HG03342 (cell line): ENCODE data around the gene NOXO1.
A peak's percentile ranks its signal among the peaks of the same experiment; 100 is the strongest.

Source experiments
- ATAC-seq: cut with Tn5 transposase; IDR thresholded peaks from one replicate; pipeline ENCODE4 v1.9.1; 2021; ENCODE audit warnings: mild to moderate bottlenecking, moderate library complexity; ENCODE audit not compliant: unreplicated experiment

Gene NOXO1, protein sequence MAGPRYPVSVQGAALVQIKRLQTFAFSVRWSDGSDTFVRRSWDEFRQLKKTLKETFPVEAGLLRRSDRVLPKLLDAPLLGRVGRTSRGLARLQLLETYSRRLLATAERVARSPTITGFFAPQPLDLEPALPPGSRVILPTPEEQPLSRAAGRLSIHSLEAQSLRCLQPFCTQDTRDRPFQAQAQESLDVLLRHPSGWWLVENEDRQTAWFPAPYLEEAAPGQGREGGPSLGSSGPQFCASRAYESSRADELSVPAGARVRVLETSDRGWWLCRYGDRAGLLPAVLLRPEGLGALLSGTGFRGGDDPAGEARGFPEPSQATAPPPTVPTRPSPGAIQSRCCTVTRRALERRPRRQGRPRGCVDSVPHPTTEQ

DNA sequence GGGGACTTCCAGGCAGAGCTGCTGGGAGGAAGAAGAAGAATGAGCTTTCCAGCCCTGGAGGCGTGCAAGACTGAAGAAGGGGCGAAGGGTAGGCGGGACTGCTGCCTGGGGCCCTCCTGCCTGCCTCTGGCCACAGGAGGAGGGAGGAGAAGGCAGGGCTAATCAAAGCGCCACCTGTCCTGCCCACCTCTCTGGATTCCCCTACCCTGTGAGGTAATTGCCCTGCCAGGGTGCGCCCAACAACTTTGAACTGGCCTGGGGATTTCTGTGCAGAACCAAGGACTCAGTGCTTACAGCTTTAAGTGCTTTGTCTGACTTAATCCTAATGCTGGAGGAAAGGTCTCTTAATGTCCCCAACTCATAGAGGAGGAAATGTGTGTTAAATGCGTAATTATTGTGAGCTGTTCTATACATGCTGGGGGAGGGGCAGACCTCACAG is at the start of gene NOXO1:
Gene NOXO1 (minus strand): TSS at position 72 of the 439 bp plus-strand sequence. CDS start 290 bp downstream, outside the sequence.
- no peak for ATAC-seq

DNA sequence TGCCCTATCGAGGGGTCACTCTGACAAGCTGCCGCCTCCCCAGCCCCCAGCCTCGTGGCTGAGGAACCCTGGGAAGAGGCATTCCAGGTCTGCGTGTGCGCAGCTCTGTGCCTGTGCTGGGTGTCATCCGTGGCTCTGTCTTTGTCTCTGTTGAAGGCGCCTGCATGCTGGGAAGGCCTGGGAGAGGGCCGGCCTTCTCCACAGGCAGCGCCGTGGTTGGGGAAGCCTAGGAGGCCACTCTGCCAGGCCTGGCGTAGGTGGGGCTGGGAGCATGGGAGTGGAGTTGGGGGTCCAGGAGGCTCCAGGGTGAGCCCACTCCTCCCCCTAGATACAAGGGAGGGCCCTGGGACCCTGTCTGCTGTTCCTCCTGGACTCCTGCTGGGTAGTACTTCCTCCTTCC is 48.8 kb upstream of the NOXO1 start:
- ATAC-seq = no peak

DNA sequence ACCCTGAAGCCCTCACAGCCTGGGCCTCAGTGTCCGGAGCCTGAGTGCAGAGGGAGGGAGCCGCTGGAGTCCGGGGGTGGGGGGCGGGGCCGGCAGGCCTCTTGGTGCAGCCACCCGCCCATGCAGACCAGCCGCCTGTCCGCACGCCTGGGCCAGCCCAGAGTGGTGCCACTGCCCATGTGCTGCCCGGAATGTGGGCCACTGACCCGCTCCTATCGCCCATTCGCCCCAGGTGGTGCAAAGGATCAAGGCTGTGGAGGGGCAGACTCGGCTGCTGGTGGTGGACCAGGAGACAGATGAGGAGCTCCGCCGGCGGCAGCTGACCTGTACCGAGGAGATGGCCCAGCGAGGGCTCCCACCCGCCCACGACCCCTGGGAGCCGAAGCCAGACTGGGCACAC is 48.1 kb upstream of the NOXO1 start:
- ATAC-seq = no peak

DNA sequence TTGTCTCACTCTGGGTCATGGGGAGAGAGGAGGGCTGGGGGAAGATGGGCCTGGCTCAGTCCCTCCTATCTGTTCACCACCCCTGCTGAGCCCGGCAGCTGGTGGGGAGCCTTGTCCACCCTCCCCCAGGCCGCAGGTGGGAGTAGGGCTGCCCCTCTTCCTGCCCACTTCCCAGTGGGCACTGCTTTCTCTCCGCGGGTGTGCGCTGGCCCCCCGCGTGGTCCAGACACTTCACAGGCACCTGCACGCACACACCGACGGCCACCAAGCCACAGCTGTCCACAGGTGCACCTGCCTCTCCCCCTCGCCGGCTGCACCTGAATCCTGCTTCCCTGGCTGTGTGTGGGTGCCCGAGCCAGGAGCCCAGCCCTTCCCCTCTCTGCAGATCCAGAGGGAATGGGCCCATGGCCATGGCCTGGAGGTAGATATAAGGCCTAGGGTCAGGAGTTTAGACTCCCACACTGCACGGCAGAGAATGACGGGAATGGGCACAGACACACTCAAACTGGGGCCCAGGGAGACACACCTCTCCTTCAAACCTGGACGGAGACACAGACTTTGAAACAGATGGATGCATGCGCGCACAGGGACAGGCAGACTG is 47.5 kb upstream of the NOXO1 start:
- ATAC-seq = no peak

DNA sequence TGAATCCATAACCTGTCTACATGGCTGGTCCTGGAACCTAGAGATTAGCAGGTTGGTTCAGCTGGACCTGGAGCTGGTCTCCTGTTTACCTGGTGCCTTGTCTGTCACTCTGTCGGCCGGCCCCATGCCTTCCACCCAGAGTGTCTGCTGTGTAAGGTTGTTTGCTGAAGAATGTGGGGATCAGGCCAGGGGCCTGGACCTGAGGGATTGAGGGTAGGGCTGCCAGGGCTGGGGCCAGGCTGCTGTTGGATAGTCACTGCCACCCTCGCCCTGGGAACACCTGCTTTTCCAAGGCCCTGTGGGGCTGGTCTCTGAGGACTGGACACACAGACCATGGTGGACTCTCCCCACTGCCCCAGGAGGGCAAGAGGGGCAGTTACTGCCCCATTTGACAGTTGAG is 46.9 kb upstream of the NOXO1 start:
- ATAC-seq = no peak

DNA sequence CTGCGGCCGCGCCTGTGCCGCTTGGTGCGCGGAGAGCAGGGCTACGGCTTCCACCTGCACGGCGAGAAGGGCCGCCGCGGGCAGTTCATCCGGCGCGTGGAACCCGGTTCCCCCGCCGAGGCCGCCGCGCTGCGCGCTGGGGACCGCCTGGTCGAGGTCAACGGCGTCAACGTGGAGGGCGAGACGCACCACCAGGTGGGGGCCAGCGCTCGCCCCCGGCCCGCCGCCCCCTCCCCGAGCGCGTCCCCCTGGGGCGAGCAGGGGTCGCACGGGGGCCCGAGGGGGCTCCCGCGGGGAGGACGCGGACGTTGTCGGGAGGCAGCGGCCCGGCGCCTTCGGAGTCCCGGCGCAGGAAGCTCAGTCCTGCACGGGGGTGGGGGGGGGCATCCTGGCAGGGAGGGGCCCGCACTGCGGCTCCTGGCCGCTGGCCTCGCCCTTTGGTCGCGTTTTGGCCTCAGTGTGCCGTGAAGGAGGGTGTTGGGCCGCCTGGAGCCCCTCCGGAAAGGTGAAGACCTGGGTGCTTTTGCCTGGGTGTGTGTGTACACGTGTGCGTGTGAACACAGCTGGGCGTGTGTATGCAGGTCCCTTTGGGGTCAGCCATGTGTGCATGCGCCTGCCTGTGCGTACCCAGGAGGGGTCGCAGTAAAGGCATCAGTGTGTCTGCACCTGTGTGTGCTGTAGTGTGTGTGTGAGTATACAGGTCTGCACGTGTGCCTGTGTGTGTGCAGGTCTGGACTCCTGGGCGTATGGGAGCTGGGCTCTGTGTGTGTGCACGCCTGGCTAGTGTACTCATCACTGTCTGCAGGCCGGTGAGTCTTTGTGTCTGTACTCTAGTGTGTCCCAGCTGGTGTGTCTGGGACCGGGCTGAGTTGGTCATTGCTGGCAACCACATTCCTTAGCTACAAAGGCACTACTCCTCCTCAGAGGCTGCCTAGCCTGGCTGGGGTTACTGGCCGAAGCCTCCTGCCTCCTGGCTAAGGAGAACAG is 46.0 kb upstream of the NOXO1 start:
- no peak for ATAC-seq

DNA sequence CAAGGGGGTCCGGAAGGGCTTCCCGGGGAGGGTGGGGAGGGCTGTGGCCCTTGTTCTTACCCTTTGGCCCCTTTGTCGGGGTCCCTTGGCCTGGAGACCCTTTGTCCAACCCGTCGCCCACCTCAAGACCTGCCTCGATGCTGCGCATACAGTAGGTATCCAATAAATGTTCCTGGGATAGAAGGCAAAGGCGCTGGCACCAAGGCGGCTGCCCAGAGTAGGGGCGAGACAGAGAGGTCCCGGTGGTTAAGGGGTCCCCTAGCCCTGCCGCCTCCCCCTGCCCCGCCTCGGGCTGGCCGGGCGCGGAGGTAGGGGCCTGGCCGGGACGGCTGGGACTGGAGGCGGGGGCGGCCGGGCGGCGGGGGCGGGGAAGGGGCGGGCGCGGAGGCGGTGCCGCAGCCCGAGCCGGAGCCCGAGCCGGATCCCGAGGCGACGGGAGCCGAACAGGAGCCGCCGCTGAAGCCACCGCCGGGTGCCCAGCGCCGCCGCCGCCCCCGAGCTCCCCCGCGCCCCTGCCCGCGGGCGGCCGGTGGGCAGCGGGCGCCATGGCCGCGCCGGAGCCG is 45.3 kb upstream of the NOXO1 start, which contains the start of gene NHERF2:
Gene NHERF2 (plus strand): TSS at position 442 of the 563 bp plus-strand sequence. CDS start 104 bp downstream, at position 546.
- ATAC-seq = no peak

DNA sequence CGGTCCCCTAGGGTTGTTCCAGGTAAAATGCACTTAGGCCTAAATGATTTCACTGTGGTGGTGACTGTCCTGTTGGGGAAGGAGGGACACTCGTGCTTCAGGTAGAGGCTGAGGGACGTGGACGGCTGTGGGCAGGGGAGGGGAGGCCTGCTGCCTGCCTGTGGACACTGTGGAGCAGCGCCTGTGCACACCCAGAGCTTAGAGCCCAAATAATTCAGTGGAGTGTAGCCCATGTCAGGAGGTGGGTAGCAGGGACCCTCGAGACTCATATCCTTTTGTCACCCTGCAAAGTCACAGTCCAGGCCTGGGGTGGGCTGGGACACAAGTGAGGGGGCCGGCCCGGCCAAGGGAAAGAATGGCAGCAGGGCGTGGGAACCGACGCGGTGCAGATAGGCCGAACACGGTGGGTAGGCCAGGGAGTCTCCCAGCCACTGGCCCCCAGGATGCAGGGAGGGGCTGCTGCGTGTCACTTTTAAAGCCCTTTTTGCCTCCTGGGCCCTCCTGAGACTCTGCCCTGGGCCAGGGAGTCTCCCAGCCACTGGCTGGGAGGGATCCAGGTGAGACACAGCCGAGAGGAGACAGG is 44.7 kb upstream of the NOXO1 start:
- no peak for ATAC-seq

DNA sequence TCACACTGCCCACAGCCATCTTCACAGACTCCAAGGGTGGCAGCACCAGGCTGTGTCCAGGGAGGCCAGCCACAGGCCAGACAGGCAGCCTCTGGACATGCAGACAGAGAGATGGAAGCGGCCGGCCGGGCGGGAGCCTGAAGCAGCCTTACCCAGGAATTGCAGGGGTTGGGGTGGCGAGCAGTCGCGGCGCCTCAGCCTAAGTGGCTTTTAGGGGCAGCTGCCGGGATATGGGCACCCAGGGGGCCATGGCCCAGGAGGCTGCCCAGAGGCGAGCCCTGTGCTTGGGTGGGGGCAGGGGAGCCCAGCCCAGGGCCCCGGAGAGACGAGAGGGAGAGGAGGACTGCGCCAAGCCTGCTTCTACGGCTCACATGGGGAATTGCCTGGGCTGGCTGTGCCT is 44.0 kb upstream of the NOXO1 start:
- ATAC-seq = no peak

DNA sequence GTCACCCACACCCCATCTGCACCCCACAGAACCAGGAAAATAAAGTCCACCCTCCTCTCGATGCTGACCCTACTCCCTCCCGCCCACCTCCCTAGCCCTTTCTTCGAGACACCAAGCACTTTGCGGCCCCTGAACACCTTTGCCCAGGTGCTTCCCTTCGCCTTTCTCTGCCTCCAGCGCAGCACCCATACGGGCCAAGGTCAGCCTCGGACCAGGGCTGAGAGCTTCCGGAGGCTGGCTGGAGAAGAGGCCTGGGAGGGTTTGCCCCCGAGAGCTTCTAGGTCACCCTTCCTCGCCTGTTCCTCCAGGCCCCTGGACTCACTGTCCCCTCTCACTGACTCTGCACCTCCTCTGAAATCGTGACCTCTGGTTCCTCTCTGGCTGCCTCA is 42.8 kb upstream of the NOXO1 start:
- ATAC-seq = no peak

DNA sequence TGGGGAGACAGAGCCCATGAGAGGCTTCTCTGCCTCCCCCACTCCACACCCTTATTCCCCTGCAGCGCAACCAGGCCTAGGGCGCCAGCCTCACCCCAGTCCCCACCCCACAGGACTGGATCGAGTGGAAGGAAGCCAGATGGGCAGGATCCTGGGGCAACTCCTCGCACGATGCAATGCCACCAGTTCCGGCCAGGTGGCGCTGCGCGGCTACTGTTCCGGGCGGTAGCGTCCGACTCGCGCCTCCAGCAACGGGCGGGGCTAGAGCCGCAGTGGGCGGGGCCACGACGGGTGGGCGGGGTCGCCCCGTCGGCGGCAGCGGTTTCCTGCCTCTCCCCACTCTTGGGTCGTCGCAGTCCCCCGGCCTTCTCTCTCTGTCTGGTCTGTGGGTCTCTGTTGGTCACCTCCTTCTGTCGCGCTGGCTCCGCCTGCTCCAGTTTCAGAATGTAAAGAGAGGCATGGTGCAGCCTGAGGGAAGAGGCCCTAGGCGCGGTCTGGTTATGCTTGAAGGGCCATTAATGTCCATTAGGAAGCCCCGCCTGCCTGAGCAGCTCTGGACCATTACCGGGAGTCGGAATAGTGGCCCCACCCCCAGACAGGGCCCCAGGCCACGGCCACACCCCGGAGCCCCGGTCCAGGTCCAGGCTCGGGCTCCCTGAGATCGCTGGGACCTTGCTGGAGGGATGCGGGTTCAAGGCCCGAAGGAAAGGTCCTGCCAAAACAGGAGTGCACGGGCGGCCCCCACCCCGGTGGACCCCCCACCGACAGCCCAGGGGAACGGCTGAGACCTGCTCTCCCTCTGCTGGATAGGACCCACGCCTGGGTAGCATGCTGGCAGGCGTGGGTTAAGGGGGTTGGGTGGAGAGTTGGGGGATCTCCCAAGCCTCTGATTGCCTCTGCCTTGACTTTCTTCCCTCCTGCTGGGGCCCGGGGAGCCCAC is 42.1 kb upstream of the NOXO1 start:
- ATAC-seq = peak; percentile 72

DNA sequence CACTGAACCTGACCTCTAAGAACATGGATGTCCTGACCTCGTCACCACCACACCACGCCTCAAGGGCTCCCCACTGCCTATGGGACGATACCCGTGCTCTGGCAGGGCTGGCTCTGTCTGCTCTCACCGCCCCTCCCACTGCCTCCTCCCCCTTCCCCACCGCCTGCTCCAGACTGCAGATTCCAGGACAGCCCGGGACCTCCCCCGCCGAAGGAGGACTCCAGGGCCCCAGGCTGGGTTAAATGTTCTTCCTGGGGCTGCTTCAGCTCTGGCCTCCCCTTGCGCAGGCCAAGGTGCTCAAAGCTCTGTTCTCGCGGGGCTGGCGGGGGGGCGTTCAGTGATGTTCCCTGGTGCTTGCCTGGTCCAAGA is 41.4 kb upstream of the NOXO1 start:
- peak; percentile 17 for ATAC-seq

DNA sequence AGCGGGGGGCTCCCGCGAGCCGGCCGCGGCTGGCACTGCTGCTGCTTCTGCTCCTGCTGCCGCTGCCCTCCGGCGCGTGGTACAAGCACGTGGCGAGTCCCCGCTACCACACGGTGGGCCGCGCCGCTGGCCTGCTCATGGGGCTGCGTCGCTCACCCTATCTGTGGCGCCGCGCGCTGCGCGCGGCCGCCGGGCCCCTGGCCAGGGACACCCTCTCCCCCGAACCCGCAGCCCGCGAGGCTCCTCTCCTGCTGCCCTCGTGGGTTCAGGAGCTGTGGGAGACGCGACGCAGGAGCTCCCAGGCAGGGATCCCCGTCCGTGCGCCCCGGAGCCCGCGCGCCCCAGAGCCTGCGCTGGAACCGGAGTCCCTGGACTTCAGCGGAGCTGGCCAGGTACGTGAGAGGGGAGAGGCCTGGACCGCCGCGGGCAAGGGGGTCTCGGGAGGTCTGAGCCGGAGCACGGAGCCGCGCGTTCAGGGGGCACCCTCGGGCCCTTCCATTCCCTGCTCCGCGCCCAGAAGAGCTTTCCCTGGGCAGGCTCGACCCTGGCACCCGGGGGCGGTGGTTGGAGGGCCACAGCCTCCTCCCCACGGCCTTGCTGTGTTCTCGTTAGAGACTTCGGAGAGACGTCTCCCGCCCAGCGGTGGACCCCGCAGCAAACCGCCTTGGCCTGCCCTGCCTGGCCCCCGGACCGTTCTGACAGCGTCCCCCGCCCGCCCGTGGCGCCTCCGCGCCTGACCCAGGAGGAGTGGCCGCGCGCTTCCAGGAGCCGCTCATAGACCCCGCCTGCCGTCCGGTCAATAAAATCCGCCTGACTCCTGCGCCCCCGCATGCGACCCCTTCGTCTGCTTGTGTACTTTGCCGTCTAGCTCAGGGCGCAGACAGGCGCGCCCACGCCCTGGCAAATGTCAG is 38.9 kb upstream of the NOXO1 start:
- ATAC-seq = no peak

DNA sequence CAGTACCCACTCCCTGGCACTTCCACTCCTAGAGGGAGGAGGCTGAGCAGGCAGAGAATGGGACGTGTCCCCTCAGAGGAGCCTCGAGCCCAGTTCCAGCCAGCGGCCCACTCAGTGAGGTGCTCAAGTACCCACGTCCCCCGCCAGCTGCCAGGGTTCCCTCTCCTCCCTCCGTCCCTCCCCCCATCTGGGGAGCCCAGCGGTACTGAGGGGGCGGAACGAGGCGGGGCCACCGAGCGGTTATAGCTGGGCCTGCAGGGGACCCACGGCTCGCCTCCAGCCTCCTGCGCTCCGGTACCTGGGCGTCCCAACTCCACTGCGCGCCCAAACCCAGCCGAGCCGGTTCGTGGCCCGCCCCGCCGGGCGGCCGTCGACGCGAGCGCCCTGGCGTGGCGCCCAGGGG is 38.2 kb upstream of the NOXO1 start, which contains the start of gene NPW:
Gene NPW (plus strand): TSS at position 268 of the 403 bp plus-strand sequence.
- ATAC-seq = no peak

DNA sequence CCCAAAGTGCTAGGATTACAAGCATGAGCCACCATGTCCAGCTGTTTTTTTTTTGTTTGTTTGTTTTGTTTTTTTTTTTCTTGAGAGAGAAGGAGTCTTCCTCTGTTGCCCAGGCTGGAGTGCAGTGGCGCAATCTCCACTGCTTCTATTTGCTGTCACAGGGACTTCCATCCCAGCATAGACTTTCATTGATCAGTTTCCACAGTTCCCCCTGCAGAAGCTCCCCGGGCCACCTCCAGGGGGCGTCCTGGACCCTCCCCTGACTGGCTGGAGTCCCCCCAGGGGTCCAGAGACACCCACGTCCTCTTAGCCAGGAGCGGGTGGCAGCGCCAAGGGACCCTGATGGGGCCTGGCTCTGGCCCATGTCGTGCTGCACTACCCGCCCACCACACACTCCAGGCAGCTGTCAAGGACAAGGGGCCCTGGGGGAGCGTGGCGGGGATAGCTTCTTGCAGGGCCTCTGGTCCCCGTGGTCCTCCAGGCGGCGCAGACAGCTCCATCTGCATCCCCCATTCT is 35.2 kb upstream of the NOXO1 start:
- no peak for ATAC-seq

DNA sequence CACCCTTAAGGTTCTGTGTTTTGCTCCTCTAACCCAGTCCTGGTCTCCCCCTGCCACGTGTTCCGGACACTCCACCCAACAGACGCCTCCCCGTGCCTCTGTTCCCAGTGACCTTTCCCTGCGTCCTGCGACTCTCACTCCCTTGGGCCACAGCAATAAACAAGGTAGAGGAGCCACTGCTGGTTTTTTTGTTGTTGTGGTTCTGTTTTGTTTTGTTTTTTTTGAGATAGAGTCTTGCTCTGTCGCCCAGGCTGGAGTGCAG is 34.6 kb upstream of the NOXO1 start:
- no peak for ATAC-seq

DNA sequence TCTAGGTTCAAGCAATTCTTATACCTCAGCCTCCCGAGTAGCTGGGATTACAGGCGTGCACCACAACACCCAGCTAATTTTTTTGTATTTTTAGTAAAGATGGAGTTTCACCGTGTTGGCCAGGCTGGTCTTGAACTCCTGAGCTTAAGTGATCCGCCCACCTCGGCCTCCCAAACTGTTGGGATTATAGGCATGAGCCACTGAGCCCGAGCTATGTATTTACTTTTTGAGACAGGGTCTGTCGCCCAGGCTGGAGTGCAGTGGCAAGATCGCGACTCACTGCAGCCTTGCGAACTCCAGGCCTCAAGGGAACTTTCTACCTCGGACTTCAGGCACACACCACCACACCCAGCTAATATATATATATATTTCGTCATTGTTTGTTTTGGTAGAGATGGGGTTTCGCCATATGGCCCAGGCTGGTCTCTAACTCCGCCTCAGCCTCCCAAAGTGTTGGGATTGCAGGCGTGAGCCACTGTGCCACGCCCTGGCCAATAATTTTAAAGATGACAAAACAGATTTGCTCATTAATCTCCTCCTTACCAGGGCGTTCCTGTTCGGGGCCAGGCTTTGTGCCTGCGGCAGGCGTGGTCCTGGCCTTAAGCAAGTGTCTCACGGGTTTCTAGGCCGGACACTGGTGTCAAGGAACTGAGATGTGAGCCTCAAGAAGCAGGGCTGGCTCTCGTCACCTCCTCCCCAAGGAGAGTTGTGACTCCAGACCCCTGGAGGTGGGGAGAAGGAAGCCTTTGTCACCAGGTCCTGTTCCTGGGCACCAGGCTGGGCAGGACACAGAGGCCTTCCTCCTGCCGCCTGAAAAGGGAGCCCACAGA is 34.1 kb upstream of the NOXO1 start:
- ATAC-seq = no peak

DNA sequence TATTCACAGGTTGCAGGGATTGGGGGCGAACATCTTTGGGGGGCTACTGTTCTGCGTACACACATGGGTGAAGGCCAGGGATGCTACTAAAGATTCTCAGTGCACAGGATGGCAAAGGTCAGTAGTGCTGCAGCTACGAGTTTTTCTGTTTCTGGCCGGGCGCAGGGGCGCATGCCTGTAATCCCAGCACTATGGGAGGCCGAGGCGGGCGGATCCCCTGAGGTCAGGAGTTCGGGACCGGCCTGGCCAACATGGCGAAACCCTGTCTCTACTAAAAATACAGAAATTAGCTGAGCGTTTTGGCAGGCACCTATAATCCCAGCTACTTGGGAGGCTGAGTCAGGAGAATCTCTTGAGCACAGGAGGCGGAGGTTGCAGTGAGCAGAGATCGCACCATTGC is 32.3 kb upstream of the NOXO1 start:
- no peak for ATAC-seq
